CD8-positive, alpha-beta memory T cell (primary cell): Measurements from ENCODE around the gene MARCHF10. TPM values are rescaled to one million over a fixed set of nuclear protein-coding genes. Genes with fewer than 3 reads are reported as not detected.

ENCODE experiments used
- CTCF ChIA-PET: fragments of 350-600 bp; sonication (Branson Sonifier 250); formaldehyde crosslinking; loops from one replicate; lab custom pipeline; 2021; ENCODE audit warnings: antibody characterized with exemption; lab: Charles Lee
- POLR2A ChIA-PET: fragments of 350-600 bp; sonication (Branson Sonifier 250); formaldehyde crosslinking; loops from one replicate; lab custom pipeline; 2021; ENCODE audit warnings: antibody characterized with exemption; lab: Charles Lee
- DNase-seq, 5 donors: peaks; one replicate each; pipeline versions ENCODE4 v3.0.0 to v3.0.0-alpha.2; 2020 to 2022; ENCODE audit warnings: mixed read lengths in 1 of 5
- H3K27ac ChIP-seq: one replicate; pipeline ENCODE4 v1.7.0; 2013; ENCODE audit warnings: low read depth, mild to moderate bottlenecking, low read length, moderate library complexity
- H3K27me3 ChIP-seq: 2 replicates; pipeline ENCODE4 v1.7.0; 2013; ENCODE audit warnings: low read length, mild to moderate bottlenecking; ENCODE audit not compliant: insufficient read depth, poor library complexity, severe bottlenecking
- H3K36me3 ChIP-seq: 2 replicates; pipeline ENCODE4 v1.7.0; 2013; ENCODE audit warnings: mild to moderate bottlenecking, low read length, moderate library complexity; ENCODE audit not compliant: insufficient read depth
- H3K4me1 ChIP-seq: 2 replicates; pipeline ENCODE4 v1.7.0; 2013; ENCODE audit warnings: mild to moderate bottlenecking, low read length, moderate library complexity; ENCODE audit not compliant: insufficient read depth
- H3K4me3 ChIP-seq: 2 replicates; pipeline ENCODE4 v1.7.0; 2013; ENCODE audit warnings: mild to moderate bottlenecking, low read length
- H3K9me3 ChIP-seq: 2 replicates; pipeline ENCODE4 v1.7.0; 2013; ENCODE audit warnings: mild to moderate bottlenecking, low read length
- H3K27ac Mint-ChIP-seq, 8 donors: one replicate each; pipeline ENCODE4 v1.8.0; 2020 to 2021; ENCODE audit warnings: mixed read lengths in 8 of 8, mild to moderate bottlenecking in 6 of 8, inconsistent platforms in 3 of 8, moderate library complexity in 3 of 8
- H3K27me3 Mint-ChIP-seq, 2 donors: one replicate each; pipeline ENCODE4 v1.8.0; 2020 to 2021; ENCODE audit warnings: mixed read lengths in 2 of 2, mild to moderate bottlenecking in 1 of 2, moderate library complexity in 1 of 2
- H3K36me3 Mint-ChIP-seq, 3 donors: one replicate each; pipeline ENCODE4 v1.8.0; 2020 to 2021; ENCODE audit warnings: mixed read lengths in 3 of 3, inconsistent platforms in 1 of 3, mild to moderate bottlenecking in 1 of 3
- H3K4me1 Mint-ChIP-seq, 3 donors: one replicate each; pipeline ENCODE4 v1.8.0; 2020 to 2021; ENCODE audit warnings: mixed read lengths in 3 of 3, inconsistent platforms in 1 of 3, mild to moderate bottlenecking in 1 of 3
- H3K4me3 Mint-ChIP-seq, 7 donors: one replicate each; pipeline ENCODE4 v1.8.0; 2020 to 2021; ENCODE audit warnings: mixed read lengths in 7 of 7, mild to moderate bottlenecking in 6 of 7, moderate library complexity in 4 of 7, inconsistent platforms in 2 of 7
- H3K9me3 Mint-ChIP-seq, 5 donors: one replicate each; pipeline ENCODE4 v1.8.0; 2020 to 2022; ENCODE audit warnings: mixed read lengths in 5 of 5, mild to moderate bottlenecking in 3 of 5, moderate library complexity in 2 of 5, inconsistent platforms in 1 of 5
- polyA plus RNA-seq: library from polyadenylated mRNA; unstranded; fragments of 300-500 nt; fragmentation: Illumina TruSeq; gene quantifications from one replicate; pipeline ENCODE4 v1.2.3, GENCODE V29; 2021
- total RNA-seq, 2 experiments: library from RNA; stranded (reverse); gene quantifications; one replicate each; pipeline ENCODE4 v1.2.3, GENCODE V29; 2021

Gene MARCHF10
- total and polyA plus RNA-seq, 3 experiments from 2014 or later = 0.86 TPM; not detected in 2

DNA sequence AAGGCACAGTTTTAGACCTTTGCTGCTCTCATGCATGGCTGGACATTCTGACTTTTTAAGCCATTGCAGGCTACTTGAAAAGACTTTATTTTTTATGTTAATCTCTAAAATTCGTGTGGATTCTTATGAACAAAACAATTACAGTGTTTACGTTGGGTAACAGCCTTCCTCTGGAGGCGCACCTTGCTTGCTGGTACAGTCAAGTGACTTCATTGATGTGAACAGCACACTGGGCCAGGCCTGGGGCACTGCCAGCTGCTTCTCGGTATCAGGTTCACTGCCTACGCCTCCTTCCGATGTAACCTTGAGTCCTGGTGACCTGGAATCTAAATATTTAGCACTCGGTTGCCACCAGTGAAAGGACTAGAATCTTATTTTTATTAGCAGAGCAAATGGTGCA lies 27.8 kb downstream of the MARCHF10 start:
- CTCF ChIA-PET = no interaction called here
- peaks cover 0 to 5% (median 3%) of the 10 kb centered on the region in 3 donors for H3K36me3 Mint-ChIP-seq
- POLR2A ChIA-PET = no interaction called here
- H3K27ac ChIP-seq = no peak overlapping the region
- H3K27me3 ChIP-seq = no peaks in the 10 kb centered on the region
- H3K27ac Mint-ChIP-seq = no peak overlapping the region
- H3K9me3 Mint-ChIP-seq = peaks cover 0 to 5% (median 3%) of the 10 kb centered on the region in 5 donors
- H3K36me3 ChIP-seq = no peaks in the 10 kb centered on the region
- DNase-seq = no peak
- no peaks in the 10 kb centered on the region for H3K4me1 Mint-ChIP-seq
- no peak overlapping the region for H3K4me3 ChIP-seq
- no peaks in the 10 kb centered on the region for H3K9me3 ChIP-seq
- no peaks in the 10 kb centered on the region for H3K4me1 ChIP-seq
- H3K4me3 Mint-ChIP-seq = no peak overlapping the region
- peaks cover 13 to 16% of the 10 kb centered on the region in 2 donors for H3K27me3 Mint-ChIP-seq

DNA sequence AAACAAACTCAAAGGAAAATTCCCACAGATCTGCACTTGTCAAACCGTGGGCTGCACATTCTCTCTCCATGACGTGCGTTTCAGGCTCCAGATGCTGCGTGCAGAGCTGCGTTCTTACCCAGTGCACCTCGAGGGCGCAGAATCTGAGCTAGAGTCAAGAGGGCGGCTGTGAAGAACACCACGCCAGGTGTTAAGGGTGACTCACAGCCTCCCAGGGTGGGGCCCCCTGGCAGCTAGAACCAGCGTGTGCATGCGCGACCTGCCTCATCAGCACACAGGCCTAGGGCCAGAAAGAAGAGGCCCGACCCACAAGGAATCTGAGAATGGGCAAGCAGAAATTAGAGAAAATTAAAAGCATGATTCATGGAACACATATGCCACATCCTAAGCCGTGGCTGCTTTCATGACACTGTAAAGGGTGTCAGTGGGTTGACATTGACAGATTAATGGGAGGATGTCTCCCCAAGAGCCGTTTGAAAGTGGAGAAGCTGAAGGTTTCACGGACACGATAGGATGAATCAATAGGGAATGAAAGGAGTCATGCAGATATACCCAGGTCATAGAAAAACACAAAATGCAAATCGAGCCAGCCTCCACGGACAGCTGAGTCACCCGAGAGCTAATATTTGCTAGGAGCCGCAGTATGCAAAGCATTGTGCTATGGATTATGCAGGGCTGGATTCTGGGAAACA lies 29.0 kb downstream of the MARCHF10 start:
- H3K36me3 ChIP-seq = no peaks in the 10 kb centered on the region
- CTCF ChIA-PET = no interaction called here
- no peak overlapping the region for H3K4me3 ChIP-seq
- H3K4me1 ChIP-seq = no peaks in the 10 kb centered on the region
- DNase-seq = peak in 1 of 5 donors; percentile 52
- no peaks in the 10 kb centered on the region for H3K9me3 ChIP-seq
- no peaks in the 10 kb centered on the region for H3K4me1 Mint-ChIP-seq
- POLR2A ChIA-PET = no interaction called here
- H3K27ac Mint-ChIP-seq = peak overlapping the region in 1 of 8 donors; percentile 13
- H3K4me3 Mint-ChIP-seq = no peak overlapping the region
- no peak overlapping the region for H3K27ac ChIP-seq
- peaks cover 12 to 19% of the 10 kb centered on the region in 2 donors for H3K27me3 Mint-ChIP-seq
- peaks cover 0 to 5% (median 3%) of the 10 kb centered on the region in 5 donors for H3K9me3 Mint-ChIP-seq
- peaks cover 0 to 5% (median 3%) of the 10 kb centered on the region in 3 donors for H3K36me3 Mint-ChIP-seq
- no peaks in the 10 kb centered on the region for H3K27me3 ChIP-seq

DNA sequence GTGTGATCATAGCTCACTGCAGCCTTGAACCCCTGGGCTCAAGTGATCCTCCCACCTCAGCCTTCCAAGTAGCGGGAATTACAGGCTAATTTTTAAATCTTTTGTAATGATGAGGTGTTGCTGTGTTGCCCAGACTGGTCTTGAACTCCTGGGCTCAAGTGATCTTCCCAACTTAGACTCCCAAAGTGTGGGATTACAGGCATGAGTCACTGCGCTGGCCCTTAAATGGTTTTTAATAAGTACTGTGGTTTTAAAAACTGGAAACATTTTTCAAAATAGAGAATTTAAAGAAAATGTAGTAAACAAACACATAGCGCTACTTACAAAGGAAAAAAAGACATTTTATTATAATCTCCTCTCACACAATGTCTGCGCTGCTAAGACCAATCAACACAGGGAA lies 32.2 kb downstream of the MARCHF10 start:
- no peak overlapping the region for H3K27ac Mint-ChIP-seq
- H3K27me3 ChIP-seq = no peaks in the 10 kb centered on the region
- no peak overlapping the region for H3K4me3 Mint-ChIP-seq
- peaks cover 15 to 25% of the 10 kb centered on the region in 2 donors for H3K27me3 Mint-ChIP-seq
- no peaks in the 10 kb centered on the region for H3K36me3 ChIP-seq
- no peaks in the 10 kb centered on the region for H3K4me1 Mint-ChIP-seq
- no peak overlapping the region for H3K27ac ChIP-seq
- CTCF ChIA-PET = no interaction called here
- no peaks in the 10 kb centered on the region for H3K4me1 ChIP-seq
- H3K9me3 Mint-ChIP-seq = peaks cover 0 to 2% (median 0%) of the 10 kb centered on the region in 5 donors
- peaks cover 0 to 13% (median 1%) of the 10 kb centered on the region in 3 donors for H3K36me3 Mint-ChIP-seq
- H3K9me3 ChIP-seq = no peaks in the 10 kb centered on the region
- no peak overlapping the region for H3K4me3 ChIP-seq
- no peak for DNase-seq
- POLR2A ChIA-PET = no interaction called here

DNA sequence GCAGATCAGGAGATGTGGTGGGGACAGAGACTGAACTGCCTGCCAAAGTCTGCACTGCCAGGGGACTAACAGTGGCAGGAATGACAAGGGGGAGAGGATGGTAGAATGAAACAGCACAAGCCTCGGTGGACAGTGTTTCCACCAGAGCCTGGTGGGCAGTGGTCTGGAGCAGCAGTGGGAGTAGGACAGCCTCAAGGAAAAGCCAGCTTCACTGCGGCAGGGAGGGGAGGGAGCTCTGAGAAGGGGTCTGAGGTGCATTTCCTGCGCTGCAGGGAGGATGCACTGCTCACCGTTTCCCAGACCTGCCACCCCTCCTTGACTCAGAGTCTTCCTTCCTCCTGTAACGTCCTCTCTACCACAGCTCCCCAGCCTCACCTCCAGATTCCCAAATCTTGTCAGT lies 33.8 kb downstream of the MARCHF10 start:
- DNase-seq = no peak
- H3K4me1 Mint-ChIP-seq = no peaks in the 10 kb centered on the region
- H3K27me3 ChIP-seq = no peaks in the 10 kb centered on the region
- POLR2A ChIA-PET = no interaction called here
- no peaks in the 10 kb centered on the region for H3K9me3 ChIP-seq
- H3K4me3 ChIP-seq = no peak overlapping the region
- peaks cover 0 to 13% (median 1%) of the 10 kb centered on the region in 3 donors for H3K36me3 Mint-ChIP-seq
- H3K9me3 Mint-ChIP-seq = peaks cover 0 to 2% (median 0%) of the 10 kb centered on the region in 5 donors
- H3K4me1 ChIP-seq = no peaks in the 10 kb centered on the region
- H3K27ac Mint-ChIP-seq = peak overlapping the region in 1 of 8 donors; percentile 28
- no peak overlapping the region for H3K4me3 Mint-ChIP-seq
- H3K36me3 ChIP-seq = no peaks in the 10 kb centered on the region
- no peak overlapping the region for H3K27ac ChIP-seq
- CTCF ChIA-PET = no interaction called here
- H3K27me3 Mint-ChIP-seq = peaks cover 17 to 25% of the 10 kb centered on the region in 2 donors

DNA sequence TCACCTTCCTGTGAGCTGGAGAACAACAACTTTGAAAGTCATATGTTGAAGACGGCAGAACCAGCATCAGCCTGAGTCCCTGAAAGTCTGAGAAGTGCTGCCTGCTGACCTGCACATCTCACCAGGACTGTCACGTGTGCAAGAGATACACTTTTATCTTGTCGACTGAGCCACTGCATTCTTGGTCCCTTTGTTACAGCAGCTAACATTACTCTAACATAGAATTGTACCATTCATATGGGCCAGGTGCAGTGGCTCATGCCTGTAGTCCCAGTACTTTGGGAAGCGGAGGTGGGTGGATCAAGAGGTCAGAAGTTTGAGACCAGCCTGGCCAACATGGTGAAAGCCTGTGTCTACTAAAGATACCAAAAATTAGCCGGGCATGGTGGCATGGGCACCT lies 40.1 kb downstream of the MARCHF10 start:
- Histone ChIP-seq H3K27ac (no peak overlapping the region), H3K4me1 (no peaks in the 10 kb centered on the region), H3K27me3 (no peaks in the 10 kb centered on the region), H3K36me3 (no peaks in the 10 kb centered on the region), H3K4me3 (no peak overlapping the region), H3K9me3 (no peaks in the 10 kb centered on the region)
- Mint-ChIP-seq H3K9me3 (peaks cover 0 to 1% (median 0%) of the 10 kb centered on the region in 5 donors), H3K27me3 (peaks cover 6 to 19% of the 10 kb centered on the region in 2 donors), H3K27ac (no peak overlapping the region), H3K4me1 (no peaks in the 10 kb centered on the region), H3K36me3 (peaks cover 0 to 13% (median 1%) of the 10 kb centered on the region in 3 donors), H3K4me3 (no peak overlapping the region)
- POLR2A ChIA-PET = no interaction called here
- no peak for DNase-seq
- CTCF ChIA-PET = no interaction called here

DNA sequence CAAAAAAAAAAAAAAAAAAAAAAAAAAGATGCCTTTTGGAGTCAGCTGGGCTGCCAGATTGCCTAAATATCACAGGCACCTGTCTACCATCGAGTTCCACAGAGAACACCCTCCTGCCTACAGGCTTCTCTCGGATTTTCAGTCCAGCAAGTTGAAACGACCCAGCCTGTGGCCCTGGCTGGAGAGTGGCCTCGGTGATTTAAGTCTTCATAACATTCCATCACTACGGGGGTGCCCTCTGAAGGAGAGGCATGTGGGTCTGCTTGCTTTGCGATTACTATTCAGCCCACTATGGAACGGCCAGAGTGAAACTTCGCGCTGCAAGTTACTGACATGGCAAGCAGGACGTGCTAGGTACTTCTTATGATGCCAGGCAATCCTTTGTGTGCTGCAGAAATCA lies 42.8 kb downstream of the MARCHF10 start:
- no peaks in the 10 kb centered on the region for H3K36me3 ChIP-seq
- peak overlapping the region in 1 of 8 donors; percentile 4 for H3K27ac Mint-ChIP-seq
- H3K27me3 ChIP-seq = no peaks in the 10 kb centered on the region
- no peak overlapping the region for H3K4me3 ChIP-seq
- H3K27ac ChIP-seq = no peak overlapping the region
- H3K27me3 Mint-ChIP-seq = peaks cover 2 to 18% of the 10 kb centered on the region in 2 donors
- ChIA-PET CTCF (no interaction called here), POLR2A (no interaction called here)
- peaks cover 0 to 1% (median 0%) of the 10 kb centered on the region in 5 donors for H3K9me3 Mint-ChIP-seq
- H3K4me1 ChIP-seq = no peaks in the 10 kb centered on the region
- no peak for DNase-seq
- no peak overlapping the region for H3K4me3 Mint-ChIP-seq
- no peaks in the 10 kb centered on the region for H3K9me3 ChIP-seq
- no peaks in the 10 kb centered on the region for H3K4me1 Mint-ChIP-seq
- H3K36me3 Mint-ChIP-seq = no peaks in the 10 kb centered on the region

DNA sequence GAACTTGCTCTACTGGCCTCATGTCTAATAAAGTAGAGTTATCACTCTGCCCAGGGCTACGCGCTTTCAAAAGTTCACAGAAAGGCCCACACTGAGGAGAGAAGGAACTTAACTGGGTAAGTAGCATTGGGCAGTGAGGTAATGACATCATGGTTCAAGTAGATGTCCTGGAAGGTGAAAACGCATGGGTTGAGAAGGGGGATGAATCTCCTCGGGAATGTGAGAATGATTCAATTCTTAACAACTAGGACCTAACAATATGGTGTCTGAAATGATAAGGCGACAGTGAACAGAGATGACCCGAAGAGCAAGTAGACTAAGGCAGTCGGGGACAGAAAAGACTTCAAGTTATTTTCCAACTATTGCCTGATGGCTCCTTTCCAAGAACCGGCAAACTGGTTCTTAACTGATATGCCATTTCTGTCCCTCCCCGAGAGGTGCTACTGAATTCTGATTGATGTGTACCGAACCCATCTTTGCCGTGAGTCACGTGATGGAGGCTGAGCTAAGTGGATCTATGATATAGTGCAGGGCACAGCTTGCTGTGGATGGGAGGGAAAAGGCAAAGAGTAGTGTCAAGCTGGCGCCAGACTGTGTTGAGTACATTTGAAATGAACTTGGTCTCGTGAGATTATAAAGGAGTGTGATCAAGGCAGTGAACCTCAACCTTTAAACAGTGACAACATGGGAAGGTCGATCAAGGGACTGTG lies 44.1 kb downstream of the MARCHF10 start:
- Histone ChIP-seq H3K36me3 (no peaks in the 10 kb centered on the region), H3K4me1 (no peaks in the 10 kb centered on the region), H3K27me3 (no peaks in the 10 kb centered on the region), H3K27ac (no peak overlapping the region), H3K4me3 (no peak overlapping the region), H3K9me3 (no peaks in the 10 kb centered on the region)
- Mint-ChIP-seq H3K27ac (no peak overlapping the region), H3K36me3 (no peaks in the 10 kb centered on the region), H3K27me3 (peaks cover 2 to 25% of the 10 kb centered on the region in 2 donors), H3K9me3 (peaks cover 0 to 1% (median 0%) of the 10 kb centered on the region in 5 donors), H3K4me3 (no peak overlapping the region), H3K4me1 (no peaks in the 10 kb centered on the region)
- ChIA-PET POLR2A (no interaction called here), CTCF (no interaction called here)
- no peak for DNase-seq

DNA sequence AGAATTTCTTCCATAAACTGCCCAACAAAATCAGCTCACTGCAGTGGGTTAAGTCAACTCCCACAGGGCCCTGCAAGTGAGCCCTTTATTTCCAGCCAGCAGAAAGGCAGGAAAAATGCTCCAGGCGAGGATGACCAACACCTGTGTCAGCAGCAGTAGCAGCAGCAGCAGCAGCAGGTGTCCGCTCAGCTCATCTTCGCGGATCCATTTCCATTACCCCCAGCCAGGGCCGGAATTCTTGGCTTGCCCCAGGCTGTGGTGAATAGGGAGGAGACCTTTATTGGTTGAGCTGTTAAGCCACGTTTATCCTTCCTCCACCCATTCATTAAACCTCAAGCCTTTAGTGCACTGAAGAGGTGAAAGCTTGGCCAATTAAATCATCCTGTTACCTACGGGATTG lies 46.2 kb downstream of the MARCHF10 start:
- Mint-ChIP-seq H3K36me3 (no peaks in the 10 kb centered on the region), H3K9me3 (no peaks in the 10 kb centered on the region), H3K27me3 (peaks cover 2 to 30% of the 10 kb centered on the region in 2 donors), H3K4me3 (no peak overlapping the region), H3K27ac (no peak overlapping the region), H3K4me1 (no peaks in the 10 kb centered on the region)
- Histone ChIP-seq H3K27ac (no peak overlapping the region), H3K9me3 (no peaks in the 10 kb centered on the region), H3K4me1 (no peaks in the 10 kb centered on the region), H3K4me3 (no peak overlapping the region), H3K27me3 (no peaks in the 10 kb centered on the region), H3K36me3 (no peaks in the 10 kb centered on the region)
- CTCF ChIA-PET = no interaction called here
- no peak for DNase-seq
- POLR2A ChIA-PET = no interaction called here
